Left forelimb (tissue), 1 donor: Measurements from ENCODE around the gene RRAGD.
A peak's percentile ranks its signal among the peaks of the same experiment; 100 is the strongest.

ENCODE experiments used
- DNase-seq: peaks from one replicate; pipeline ENCODE4 v3.0.0-alpha.2; 2018; ENCODE audit warnings: low spot score

Gene RRAGD

DNA sequence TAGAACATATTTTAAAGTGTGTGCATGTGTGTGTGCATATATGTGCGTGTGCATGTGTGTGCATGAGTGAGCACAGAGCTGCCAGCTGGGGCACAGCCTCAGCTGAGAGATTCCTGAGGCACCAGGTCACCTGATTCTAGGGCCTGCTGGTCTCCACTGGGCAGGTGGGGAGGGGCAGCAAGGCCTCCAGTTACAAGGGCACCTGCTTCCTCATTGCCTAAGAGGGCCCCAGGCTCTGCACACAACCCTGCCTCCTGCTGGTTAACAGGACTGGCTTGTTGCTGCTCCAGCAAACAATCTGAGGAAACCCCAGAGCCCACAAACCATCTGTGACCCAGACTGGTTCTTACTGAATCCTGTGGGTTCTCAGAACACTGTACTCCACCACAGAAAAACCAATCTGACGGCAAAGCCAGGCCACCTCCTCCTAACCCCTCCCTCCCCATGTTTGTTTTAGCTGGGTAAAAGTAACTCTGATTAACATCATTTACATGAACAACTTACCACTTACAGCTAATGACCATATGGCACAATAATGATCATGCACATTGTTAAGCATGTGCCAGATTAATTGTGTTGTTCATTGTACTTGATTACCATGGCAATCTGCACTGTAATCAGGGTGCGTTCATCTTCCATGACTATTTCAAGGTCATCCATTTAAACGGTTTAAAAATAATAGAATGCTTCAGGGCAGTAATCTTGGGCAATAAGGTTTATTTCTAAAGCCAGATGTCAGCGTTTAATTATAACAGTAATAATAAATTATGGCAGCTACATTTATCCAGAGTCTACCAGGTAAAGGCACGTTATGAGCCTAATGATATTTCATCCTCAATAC, 36.4 kb downstream of the RRAGD start:
- DNase-seq: no peak

DNA sequence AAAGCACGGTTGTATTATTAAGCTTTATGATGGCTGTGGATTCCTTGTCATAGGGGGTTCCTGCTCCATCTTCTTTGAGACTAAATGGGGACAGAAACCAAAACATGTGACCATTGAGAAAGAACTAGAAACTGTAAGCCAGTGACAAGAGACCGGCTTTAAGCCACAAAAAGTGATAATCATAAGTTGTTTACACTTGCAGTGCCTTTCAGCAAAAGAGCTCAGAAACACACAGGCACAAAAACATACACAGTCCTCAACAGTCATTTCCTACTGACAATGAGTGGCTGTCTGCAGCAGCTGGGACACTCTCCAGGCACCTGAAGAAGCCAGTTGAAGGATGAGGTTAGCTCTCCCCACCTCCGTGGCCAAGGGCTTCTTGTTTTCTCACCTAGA, 39.6 kb downstream of the RRAGD start:
- DNase-seq: no peak

- DNase-seq: no peak
Measured at GRCh38 chr6:89371849-89372505, 40.1 kb downstream of the RRAGD start.

- no peak for DNase-seq
Measured at GRCh38 chr6:89368999-89369398, 43.1 kb downstream of the RRAGD start.

- DNase-seq: peak; percentile 70
Measured at GRCh38 chr6:89368107-89368506, 44.0 kb downstream of the RRAGD start.

- no peak for DNase-seq
Measured at GRCh38 chr6:89364586-89364985, 47.5 kb downstream of the RRAGD start.

DNA sequence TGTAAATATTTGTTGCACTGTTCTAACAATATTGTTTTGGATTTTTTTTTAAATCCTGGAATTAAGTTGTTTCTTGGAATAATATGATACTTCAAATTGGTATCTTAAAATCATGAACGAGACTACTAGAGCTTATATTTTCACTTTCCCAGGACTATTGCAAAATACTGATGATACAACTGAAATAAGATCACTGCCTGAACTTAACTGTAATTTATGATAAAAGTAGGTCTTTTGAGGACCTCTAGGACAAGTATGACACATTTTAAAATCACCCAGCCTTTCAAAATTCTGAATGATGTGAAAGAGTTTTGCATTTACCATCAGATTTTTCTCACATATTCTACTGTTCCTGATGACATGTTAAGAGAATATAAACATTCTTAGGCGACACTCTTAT, 50.9 kb downstream of the RRAGD start:
- DNase-seq: no peak

DNA sequence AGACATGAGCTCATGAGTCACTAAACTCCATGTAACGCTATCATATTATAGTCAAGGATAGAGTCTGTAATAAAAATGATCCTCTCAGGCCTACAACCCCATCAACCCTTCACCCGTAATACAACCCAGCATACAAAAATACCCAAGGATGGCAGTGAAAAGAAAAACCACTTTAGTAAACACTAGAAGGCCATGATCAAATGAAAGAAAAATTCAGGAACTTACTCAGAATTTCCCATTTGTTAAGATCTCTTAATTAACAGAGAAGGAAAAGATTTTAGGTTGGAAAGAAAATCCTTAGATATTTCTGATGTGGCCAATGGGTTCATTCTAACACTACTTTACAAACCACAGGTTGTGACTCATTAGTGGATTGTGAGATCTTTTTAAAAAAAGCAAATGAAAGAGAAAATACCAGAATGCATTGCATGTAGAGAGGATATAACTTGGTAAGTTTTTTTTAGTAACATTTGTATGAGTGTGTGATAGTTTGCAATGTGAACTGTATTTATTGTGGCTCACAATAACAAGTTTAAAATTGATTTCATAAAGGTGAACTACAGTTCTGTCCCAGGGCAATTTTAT, 51.6 kb downstream of the RRAGD start:
- DNase-seq: no peak

- no peak for DNase-seq
Measured at GRCh38 chr6:89359561-89359960, 52.5 kb downstream of the RRAGD start.

DNA sequence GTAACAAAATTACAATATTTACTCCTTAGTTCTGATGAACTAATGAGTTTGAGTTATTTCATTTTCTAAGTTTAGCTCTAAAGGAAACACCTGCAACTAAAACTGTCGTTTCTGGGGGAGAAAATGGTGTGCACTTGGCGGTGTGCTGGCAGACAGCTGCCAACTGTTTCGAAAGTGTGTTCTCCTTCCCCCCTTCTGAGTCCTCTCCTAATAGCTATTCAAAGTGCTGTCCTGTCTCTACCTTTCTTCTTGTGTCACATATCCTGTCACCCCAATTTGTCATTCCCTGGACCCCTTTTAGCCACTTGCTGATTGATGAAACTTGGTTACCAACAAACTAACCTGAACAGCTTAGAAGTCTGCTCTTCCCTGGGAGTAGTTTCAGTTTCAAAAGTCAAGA, 54.7 kb downstream of the RRAGD start:
- no peak for DNase-seq

- no peak for DNase-seq
Measured at GRCh38 chr6:89356642-89357170, 55.4 kb downstream of the RRAGD start.

GRCh38 chr6:89355511-89356194, 56.4 kb downstream of the RRAGD start:
- DNase-seq: no peak

- no peak for DNase-seq
Measured at GRCh38 chr6:89353702-89354392, 58.2 kb downstream of the RRAGD start.

GRCh38 chr6:89353118-89353556, 58.9 kb downstream of the RRAGD start:
- DNase-seq: no peak

- DNase-seq: peak; percentile 94
Measured at GRCh38 chr6:89352278-89353117, 59.6 kb downstream of the RRAGD start, which contains the start of gene UBE2J1. TSS of gene UBE2J1 (minus strand) at chr6:89352722. CDS start at chr6:89352569, 153 bp downstream.

GRCh38 chr6:89351671-89352277, 60.3 kb downstream of the RRAGD start:
- no peak for DNase-seq

DNA sequence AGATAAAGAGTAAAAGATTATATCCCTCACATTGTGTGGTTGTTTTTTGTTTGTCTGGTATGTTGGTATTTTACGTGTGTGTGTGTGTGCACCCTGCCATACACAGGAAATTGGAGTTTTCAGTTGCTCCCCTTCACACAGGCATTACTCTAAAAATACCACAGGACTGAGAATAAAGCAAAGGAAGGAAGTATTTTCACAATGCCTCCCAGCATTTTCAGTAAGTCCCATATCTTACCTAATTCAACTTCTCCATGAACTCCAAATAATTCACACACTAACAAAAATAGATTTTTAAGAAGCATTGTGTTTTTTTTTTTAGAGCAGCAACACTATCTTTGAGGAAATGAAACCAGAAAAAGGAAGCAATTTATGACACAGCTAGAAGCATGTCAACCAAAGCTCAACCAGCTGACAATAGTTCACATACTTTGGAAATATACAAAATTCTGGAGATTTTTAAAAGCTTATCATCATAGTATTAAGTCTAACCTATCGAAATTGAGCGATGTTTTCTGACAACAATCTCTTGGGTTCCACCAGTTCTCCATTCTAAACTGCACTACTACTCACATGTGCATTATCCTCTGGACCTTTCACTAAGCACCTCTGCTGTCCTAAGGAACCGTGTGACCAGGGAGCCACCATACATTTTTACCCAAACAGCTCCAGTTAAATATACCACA, 61.6 kb downstream of the RRAGD start:
- no peak for DNase-seq

DNA sequence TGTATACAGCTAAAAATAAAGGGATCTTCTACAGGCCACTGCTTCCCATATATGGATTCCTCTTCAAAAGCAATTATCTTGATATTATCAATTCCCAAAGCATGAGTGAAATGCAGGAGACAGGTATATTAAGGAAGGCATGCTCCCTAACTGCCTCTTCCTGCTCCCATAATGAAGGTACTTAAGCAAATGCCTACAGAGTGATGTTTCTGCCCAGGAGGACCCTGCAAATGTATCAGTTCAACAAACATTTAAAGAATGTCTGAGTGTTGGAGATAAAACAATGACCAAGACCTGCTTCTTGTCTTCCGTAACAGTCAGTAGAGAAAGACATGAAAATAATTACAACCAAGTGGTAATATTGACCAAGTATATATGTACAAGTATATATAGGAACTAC, 63.7 kb downstream of the RRAGD start:
- DNase-seq: no peak

GRCh38 chr6:89347825-89348224, 64.2 kb downstream of the RRAGD start:
- DNase-seq: no peak

GRCh38 chr6:89346433-89346832, 65.6 kb downstream of the RRAGD start:
- DNase-seq: no peak
